WI38 (cell line): ENCODE data around the gene MYO6.

Experiments
- H3K4me3 ChIP-seq: 2 replicates; pipeline ENCODE4 v1.5.1; 2011; ENCODE audit warnings: low read depth, mild to moderate bottlenecking, control low read depth, low read length
- CTCF ChIP-seq: IDR thresholded peaks from 2 replicates; pipeline ENCODE4 v1.5.1; 2012; ENCODE audit warnings: low read depth, mild to moderate bottlenecking, control low read depth, low read length

Gene MYO6

GRCh38 chr6:75824160-75824559 lies 75.1 kb downstream of the MYO6 start:
- TF ChIP-seq CTCF, result no peak
- H3K4me3 ChIP-seq, result no peak overlapping the region

DNA sequence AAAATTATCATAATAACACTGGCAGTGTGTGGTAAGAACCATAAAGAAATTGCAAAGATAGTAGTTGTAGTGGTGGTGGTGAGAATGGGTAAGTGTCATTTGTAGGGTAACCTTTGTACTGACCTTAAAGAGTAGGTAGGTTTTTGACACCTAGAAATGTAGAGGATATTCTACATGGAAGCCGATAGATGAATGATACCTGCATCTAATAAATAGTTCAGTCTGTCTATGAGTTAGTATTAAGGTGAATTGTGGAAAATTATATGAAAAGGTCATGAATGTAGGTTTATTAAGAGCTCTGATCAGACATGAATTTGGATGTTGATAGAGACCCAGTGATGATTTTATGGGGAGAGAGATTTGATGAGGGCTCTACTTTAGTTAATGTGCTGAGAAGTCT lies 78.1 kb downstream of the MYO6 start:
- H3K4me3 ChIP-seq, result no peak overlapping the region
- no peak for TF ChIP-seq CTCF

DNA sequence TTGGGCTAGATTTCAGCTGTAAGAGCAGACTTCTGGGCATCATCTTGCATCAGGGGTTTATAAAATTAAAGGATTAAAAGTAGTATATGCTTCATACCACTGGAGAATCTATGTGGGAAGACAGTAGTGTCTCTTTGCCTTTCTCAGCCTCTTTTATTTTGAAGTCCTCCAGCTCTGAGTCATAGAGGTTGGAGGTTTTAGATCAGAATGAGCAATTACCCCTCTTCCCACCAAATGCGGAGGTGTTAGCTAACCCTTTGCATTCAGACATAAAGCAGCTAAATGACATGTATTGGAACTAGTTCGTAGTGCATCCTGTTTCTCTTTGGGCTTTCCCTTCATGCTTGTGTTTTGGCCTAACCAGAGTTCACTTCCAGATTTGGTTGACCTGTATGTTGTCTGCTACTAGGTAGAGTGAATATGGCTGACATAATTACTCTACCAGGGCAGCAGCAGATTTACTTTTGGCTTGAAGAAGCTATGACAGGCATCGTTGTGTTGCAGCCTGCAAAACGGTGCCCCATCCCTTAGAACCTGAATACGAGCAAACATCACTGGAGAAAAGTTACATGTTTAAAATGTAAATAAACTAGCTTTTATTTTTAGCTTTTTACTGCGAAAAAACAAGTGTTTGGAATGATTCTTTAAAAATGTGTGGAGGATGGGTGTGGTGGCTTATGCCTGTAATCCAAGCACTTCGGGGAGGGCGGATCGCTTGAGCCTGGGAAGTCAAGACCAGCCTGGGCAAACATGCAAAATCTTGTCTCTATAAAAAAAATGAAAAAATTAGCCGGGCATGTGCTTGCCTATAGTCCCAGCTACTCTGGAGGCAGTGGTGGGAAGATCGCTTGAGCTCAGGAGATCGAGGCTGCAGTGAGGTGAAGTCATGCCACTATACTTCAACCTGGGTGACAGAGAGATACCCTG lies 82.2 kb downstream of the MYO6 start:
- H3K4me3 ChIP-seq, result no peak overlapping the region
- TF ChIP-seq CTCF, result no peak

GRCh38 chr6:75834447-75834846 lies 85.4 kb downstream of the MYO6 start:
- TF ChIP-seq CTCF, result no peak
- H3K4me3 ChIP-seq, result no peak overlapping the region

DNA sequence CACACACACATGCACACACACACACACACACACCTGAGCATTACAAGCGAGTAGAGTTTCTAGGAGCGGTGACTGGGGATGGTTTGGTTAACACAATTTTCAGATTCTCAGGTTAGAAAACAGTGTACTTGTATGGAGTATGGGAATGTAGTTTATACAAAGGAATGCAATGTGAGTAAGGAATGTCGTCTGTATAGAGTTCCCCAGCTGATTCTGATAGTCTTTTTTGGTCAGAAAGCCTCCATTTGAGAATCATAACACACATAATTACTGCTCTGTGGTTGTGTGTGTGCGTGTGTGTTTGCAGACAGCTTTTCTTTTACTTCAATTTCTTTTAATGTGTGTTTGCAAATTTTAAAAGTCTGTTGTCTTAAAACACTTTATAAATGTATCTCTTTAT lies 93.2 kb downstream of the MYO6 start:
- TF ChIP-seq CTCF, result no peak
- H3K4me3 ChIP-seq, result no peak overlapping the region

DNA sequence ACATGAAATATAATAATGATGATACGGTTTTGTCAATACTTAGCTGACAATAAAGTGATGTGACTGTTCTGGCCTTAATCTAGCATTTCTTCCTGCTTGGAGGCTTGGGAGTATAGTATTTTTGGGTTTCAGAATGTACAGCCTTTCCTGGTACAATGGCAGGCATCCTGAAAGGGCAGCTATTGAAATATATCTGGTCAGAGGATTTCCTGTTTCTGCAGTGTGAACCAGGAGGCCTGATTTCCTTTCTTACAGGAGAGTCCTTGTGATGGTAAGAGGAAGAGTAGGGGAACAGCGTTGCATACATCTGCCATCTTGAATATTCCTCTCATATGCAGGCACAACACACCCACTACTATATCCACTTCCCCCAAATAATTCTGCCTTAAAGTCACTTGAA lies 93.7 kb downstream of the MYO6 start:
- no peak overlapping the region for H3K4me3 ChIP-seq
- TF ChIP-seq CTCF, result no peak

GRCh38 chr6:75843396-75843795 lies 94.4 kb downstream of the MYO6 start:
- TF ChIP-seq CTCF, result no peak
- H3K4me3 ChIP-seq, result no peak overlapping the region
